GM23338 (cell line): ENCODE measurements around the gene EPAS1. TPM values are rescaled to one million over a fixed set of nuclear protein-coding genes. Genes with fewer than 3 reads are reported as not detected.

Experiments used
- ATAC-seq: fragments of 200-7000 bp; cut with Tn5 transposase; 3 replicates; pipeline ENCODE4 v1.9.1; 2020
- DNase-seq: peaks from one replicate; pipeline ENCODE4 v3.0.0-alpha.2; 2015; ENCODE audit warnings: low spot score
- H2AFZ ChIP-seq: fragments of 200-600 bp; sonication (generic); 2 replicates; pipeline ENCODE4 v1.8.0; 2016; ENCODE audit warnings: antibody characterized with exemption, mild to moderate bottlenecking, moderate library complexity
- H3F3A ChIP-seq: fragments of 200-600 bp; sonication (generic); replicated peaks from 2 replicates; pipeline ENCODE4 v1.8.0; 2017; ENCODE audit warnings: antibody characterized with exemption, mixed run types, low read depth
- H3K27ac ChIP-seq: fragments of 200-600 bp; sonication (generic); 2 replicates; pipeline ENCODE4 v1.6.1; 2016; ENCODE audit warnings: low read depth
- H3K27me3 ChIP-seq: fragments of 200-600 bp; sonication (generic); 2 replicates; pipeline ENCODE4 v1.8.0; 2016; ENCODE audit warnings: mild to moderate bottlenecking, mixed run types, moderate library complexity; ENCODE audit not compliant: insufficient read depth
- H3K36me3 ChIP-seq: fragments of 200-600 bp; sonication (generic); 2 replicates; pipeline ENCODE4 v1.8.0; 2016; ENCODE audit warnings: mild to moderate bottlenecking; ENCODE audit not compliant: insufficient read depth
- H3K4me1 ChIP-seq: fragments of 200-600 bp; sonication (generic); 2 replicates; pipeline ENCODE4 v1.8.0; 2016; ENCODE audit warnings: mild to moderate bottlenecking, moderate library complexity; ENCODE audit not compliant: insufficient read depth
- H3K4me2 ChIP-seq: fragments of 200-600 bp; sonication (generic); 2 replicates; pipeline ENCODE4 v1.7.1; 2017; ENCODE audit warnings: mixed run types
- H3K4me3 ChIP-seq: fragments of 200-600 bp; sonication (generic); 2 replicates; pipeline ENCODE4 v1.6.1; 2016; ENCODE audit warnings: mixed run types
- H3K79me2 ChIP-seq: fragments of 200-600 bp; sonication (generic); replicated peaks from 2 replicates; pipeline ENCODE4 v1.8.0; 2017; ENCODE audit warnings: mild to moderate bottlenecking; ENCODE audit not compliant: insufficient read depth
- H3K9me2 ChIP-seq: fragments of 200-600 bp; sonication (generic); 2 replicates; pipeline ENCODE4 v1.8.0; 2017; ENCODE audit not compliant: insufficient read depth
- H4K20me1 ChIP-seq: fragments of 200-600 bp; sonication (generic); replicated peaks from 2 replicates; pipeline ENCODE4 v1.8.0; 2017; ENCODE audit warnings: mild to moderate bottlenecking; ENCODE audit not compliant: insufficient read depth
- H3K27ac Mint-ChIP-seq: 2 replicates; pipeline ENCODE4 v1.8.0; 2020; ENCODE audit warnings: inconsistent platforms, mild to moderate bottlenecking, moderate library complexity, mixed read lengths
- H3K27me3 Mint-ChIP-seq: 3 replicates; pipeline ENCODE4 v1.8.0; 2022; ENCODE audit warnings: low read depth, mild to moderate bottlenecking, moderate library complexity, mixed read lengths, inconsistent platforms; ENCODE audit not compliant: insufficient read depth, poor library complexity
- H3K36me3 Mint-ChIP-seq: 3 replicates; pipeline ENCODE4 v1.8.0; 2021; ENCODE audit warnings: low read depth, mild to moderate bottlenecking, inconsistent platforms, moderate library complexity, mixed read lengths
- H3K4me1 Mint-ChIP-seq: 3 replicates; pipeline ENCODE4 v1.8.0; 2020; ENCODE audit warnings: mild to moderate bottlenecking, inconsistent platforms, mixed read lengths
- H3K4me3 Mint-ChIP-seq: 3 replicates; pipeline ENCODE4 v1.8.0; 2021; ENCODE audit warnings: moderate library complexity, mild to moderate bottlenecking, inconsistent platforms, mixed read lengths
- H3K9me3 Mint-ChIP-seq: 3 replicates; pipeline ENCODE4 v1.8.0; 2020; ENCODE audit warnings: moderate library complexity, mild to moderate bottlenecking, inconsistent platforms, mixed read lengths
- CTCF ChIP-seq, 2 experiments: fragments of 200-600 bp in 1 of 2; sonication (generic) in 1 of 2; conservative IDR thresholded peaks; 2 replicates each; pipeline versions ENCODE4 v1.5.1 to v1.6.1; 2016 to 2017; ENCODE audit warnings: antibody characterized with exemption in 2 of 2, low read depth in 2 of 2, mild to moderate bottlenecking in 2 of 2, moderate library complexity in 1 of 2
- ETS1 ChIP-seq: IDR thresholded peaks from 2 replicates; pipeline ENCODE4 v1.6.1; 2016; ENCODE audit warnings: antibody characterized with exemption
- EZH2 ChIP-seq: fragments of 200-600 bp; sonication (generic); IDR thresholded peaks from one replicate; pipeline ENCODE4 v1.8.0; 2017; ENCODE audit warnings: antibody characterized with exemption, mild to moderate bottlenecking, low read depth; ENCODE audit not compliant: unreplicated experiment
- JUNB ChIP-seq: IDR thresholded peaks from one replicate; pipeline ENCODE4 v1.6.1; 2016; ENCODE audit warnings: antibody characterized with exemption; ENCODE audit not compliant: unreplicated experiment
- REST ChIP-seq: IDR thresholded peaks from one replicate; pipeline ENCODE4 v1.6.1; 2018; ENCODE audit warnings: antibody characterized with exemption; ENCODE audit not compliant: unreplicated experiment
- STAT1 ChIP-seq: IDR thresholded peaks from one replicate; pipeline ENCODE4 v1.6.1; 2016; ENCODE audit warnings: antibody characterized with exemption; ENCODE audit not compliant: unreplicated experiment
- polyA plus RNA-seq: library from polyadenylated mRNA; unstranded; fragments of >200 nt; fragmentation: Nextera tagmentation; extraction: Ambion mirVana; gene quantifications from 2 replicates; pipeline ENCODE4 v1.2.1, GENCODE V29; 2016
- total RNA-seq: library from RNA; depleted of rRNA; stranded (reverse); fragments of >200 nt; shearing (Covaris generic); gene quantifications from 2 replicates; pipeline ENCODE4 v1.2.3, GENCODE V29; 2014

EPAS1 gene
- total and polyA plus RNA-seq, 2 experiments from 2014 or later = 0.68 to 5.4 TPM

GRCh38 chr2:46303233-46303632 lies 6.0 kb downstream of the EPAS1 start:
- Mint-ChIP-seq H3K27me3 (peaks cover 51% of the 10 kb centered on the region), H3K4me1 (peaks cover 42% of the 10 kb centered on the region), H3K9me3 (peaks cover 6% of the 10 kb centered on the region; the same call in 2 of the 3 replicates), H3K4me3 (no peak overlapping the region), H3K27ac (no peak overlapping the region), H3K36me3 (peaks cover 12% of the 10 kb centered on the region; the same call in 2 of the 3 replicates)
- peaks cover 13% of the 10 kb centered on the region for H4K20me1 ChIP-seq
- DNase-seq (no peak), ATAC-seq (no peak)
- TF ChIP-seq STAT1 (no peak), REST (no peak), JUNB (no peak), EZH2 (no peak), CTCF (conservative IDR thresholded peaks at IDR 0.05; ENCODE audit: low read depth in 2 of 2) (no peak), ETS1 (no peak)
- no peak overlapping the region for H3K27ac ChIP-seq
- H3K79me2 ChIP-seq = no peaks in the 10 kb centered on the region
- no peak overlapping the region for H3K4me3 ChIP-seq
- H3K9me2 ChIP-seq = peaks cover 6% of the 10 kb centered on the region; the same call in 1 of the 2 replicates
- H3K4me2 ChIP-seq = no peak overlapping the region
- H2AFZ ChIP-seq = no peak overlapping the region
- peaks cover 52% of the 10 kb centered on the region for H3K4me1 ChIP-seq
- no peaks in the 10 kb centered on the region for H3K36me3 ChIP-seq
- H3F3A ChIP-seq = peaks cover 5% of the 10 kb centered on the region; the same call in 1 of the 2 replicates
- H3K27me3 ChIP-seq = peaks cover 56% of the 10 kb centered on the region

- H3K27me3 Mint-ChIP-seq = peaks cover 45% of the 10 kb centered on the region
- H3K4me1 Mint-ChIP-seq = peaks cover 42% of the 10 kb centered on the region
- Histone ChIP-seq H3K4me1 (peaks cover 50% of the 10 kb centered on the region), H3F3A (peaks cover 5% of the 10 kb centered on the region; the same call in 1 of the 2 replicates), H3K79me2 (no peaks in the 10 kb centered on the region), H3K4me2 (no peak overlapping the region), H3K36me3 (no peaks in the 10 kb centered on the region), H3K4me3 (no peak overlapping the region), H3K9me2 (peaks cover 6% of the 10 kb centered on the region; the same call in 1 of the 2 replicates), H3K27ac (no peak overlapping the region), H2AFZ (no peak overlapping the region), H3K27me3 (peaks cover 50% of the 10 kb centered on the region), H4K20me1 (peaks cover 13% of the 10 kb centered on the region)
- DNase-seq (no peak), ATAC-seq (no peak)
- peaks cover 12% of the 10 kb centered on the region; the same call in 2 of the 3 replicates for H3K36me3 Mint-ChIP-seq
- no peak overlapping the region for H3K4me3 Mint-ChIP-seq
- peaks cover 6% of the 10 kb centered on the region; the same call in 2 of the 3 replicates for H3K9me3 Mint-ChIP-seq
- no peak overlapping the region for H3K27ac Mint-ChIP-seq
- TF ChIP-seq REST = no peak
These were observed 6.6 kb downstream of the EPAS1 start for GRCh38 chr2:46303822-46304221.
